GM03348 (cell line): ENCODE results near the gene TEX48.

Experiments used
- DNase-seq: peaks from one replicate; pipeline ENCODE4 v3.0.0; 2012; ENCODE audit warnings: low spot score

The TEX48 gene

DNA sequence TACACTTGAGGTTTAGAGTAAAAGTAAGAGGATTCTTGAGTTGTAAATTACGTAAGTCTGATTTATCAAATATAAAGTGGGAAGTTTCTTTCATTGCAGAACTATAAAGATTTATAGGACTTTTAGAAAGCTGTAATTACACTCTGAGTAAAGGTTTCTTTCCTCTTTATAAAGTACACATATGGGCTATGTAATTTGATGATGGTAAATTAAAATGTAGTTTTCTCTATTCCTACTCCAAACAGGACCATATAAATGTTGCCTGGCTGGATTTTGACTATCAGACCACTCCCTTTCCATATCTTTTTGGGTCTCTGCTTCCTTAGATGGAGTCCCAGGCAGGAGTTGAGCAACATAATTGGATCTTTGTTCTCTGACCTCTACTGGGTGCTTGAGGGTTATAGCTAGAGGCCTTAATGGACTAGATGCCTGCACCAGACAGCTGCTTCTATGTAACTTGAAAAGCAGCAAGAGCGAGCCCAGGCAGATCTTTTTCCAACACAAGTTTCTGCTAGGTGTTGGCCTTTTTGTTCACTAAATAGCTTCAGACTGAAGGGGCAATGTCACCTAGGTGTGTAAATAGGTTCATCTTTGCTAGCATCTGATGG, 11.4 kb upstream of the TEX48 start:
- DNase-seq: no peak

DNA sequence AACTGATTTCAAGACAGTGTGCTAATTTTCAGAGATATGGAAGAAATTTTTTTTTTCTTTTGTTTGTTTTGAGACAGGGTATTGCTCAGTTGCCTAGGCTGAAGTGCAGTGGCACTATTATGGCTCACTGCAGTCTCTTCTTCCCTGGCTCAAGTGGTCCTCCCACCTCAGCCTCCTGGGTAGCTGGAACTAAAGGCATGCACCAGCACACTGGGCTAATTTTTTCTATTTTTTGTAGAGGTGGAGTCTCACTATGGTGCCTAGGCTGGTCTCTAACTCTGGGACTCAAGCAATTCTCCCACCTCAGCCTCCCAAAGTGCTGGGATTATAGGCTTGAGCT, 9.9 kb upstream of the TEX48 start:
- DNase-seq: no peak

DNA sequence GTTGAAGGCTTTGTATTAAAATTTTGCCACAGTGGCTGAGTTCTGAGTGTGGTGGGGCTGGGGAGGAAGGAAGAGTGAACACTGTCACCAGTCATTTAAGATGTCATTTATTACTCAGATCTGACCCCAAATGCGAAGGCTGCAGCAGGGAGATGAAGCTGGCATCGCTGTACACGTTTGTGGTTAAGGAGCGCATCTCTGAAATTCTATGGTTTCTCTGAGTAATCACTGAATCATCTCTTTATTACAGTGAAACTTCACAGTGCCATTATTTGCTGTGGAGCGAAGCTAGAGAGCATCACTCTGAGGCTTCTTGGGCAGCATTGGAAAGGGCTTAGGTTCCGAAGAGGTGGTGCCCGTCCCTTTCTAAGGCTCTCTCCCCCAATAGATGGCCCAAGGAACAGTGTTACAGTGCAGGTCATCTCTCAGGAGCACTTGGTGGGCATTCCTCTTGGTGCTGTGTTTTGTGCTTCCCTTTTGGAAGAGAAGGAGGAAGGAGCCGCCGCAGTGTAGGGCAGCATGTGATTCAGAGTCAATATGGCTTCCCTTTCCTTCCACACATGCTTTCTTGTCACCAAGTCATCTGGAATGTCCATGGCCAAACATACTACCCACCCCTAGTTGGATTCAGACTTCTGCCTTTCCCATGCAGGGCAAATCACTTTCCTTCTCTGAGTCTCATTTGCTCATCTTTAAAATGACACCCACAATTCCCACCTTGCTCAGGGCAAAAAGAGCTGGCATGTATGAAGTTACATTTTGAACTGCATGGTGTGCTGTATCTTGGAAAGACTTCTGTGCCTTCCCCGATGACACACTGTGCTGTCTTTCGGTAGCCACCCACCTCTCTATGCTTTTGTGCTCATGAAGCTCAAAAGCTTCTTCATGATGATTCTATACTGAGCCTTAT, 9.3 kb upstream of the TEX48 start:
- DNase-seq: peak; percentile 83

DNA sequence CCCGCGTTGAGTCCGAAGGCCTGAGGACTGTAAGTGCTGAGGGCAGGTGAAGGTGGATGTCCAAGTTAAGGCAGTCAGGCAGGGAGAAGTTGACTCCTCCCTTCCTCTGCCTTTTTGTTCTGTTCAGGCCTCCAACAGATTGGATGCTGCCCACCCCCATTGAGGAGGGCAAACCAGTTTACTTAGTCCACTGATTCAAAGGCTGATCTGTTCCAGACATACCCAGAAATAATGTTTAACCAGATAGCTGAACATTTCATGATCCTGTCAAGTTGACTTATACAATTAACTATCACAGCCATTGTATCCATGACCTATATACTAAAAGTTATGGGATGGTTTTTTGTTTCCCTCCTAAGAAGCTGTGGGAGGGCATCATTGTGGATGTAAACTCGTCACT, 8.3 kb upstream of the TEX48 start:
- DNase-seq: no peak

DNA sequence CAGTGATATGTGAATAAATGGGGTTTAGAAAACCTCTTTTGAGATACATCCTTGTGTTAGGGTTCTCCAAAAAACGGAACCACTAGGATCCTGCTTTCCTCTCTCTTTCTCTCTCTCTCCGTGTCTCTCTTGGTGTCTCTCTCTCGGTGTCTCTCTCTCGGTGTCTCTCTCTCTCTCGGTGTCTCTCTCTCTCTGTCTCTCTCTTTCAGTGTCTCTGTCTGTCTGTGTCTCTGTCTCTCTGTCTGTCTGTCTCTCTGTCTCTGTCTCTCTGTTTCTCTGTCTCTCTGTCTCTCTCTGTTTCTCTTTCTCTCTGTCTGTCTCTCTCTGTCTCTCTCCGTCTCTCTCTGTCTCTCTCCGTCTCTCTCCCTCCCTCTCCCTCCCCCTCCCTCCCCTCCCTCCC, 7.8 kb upstream of the TEX48 start:
- DNase-seq: no peak

DNA sequence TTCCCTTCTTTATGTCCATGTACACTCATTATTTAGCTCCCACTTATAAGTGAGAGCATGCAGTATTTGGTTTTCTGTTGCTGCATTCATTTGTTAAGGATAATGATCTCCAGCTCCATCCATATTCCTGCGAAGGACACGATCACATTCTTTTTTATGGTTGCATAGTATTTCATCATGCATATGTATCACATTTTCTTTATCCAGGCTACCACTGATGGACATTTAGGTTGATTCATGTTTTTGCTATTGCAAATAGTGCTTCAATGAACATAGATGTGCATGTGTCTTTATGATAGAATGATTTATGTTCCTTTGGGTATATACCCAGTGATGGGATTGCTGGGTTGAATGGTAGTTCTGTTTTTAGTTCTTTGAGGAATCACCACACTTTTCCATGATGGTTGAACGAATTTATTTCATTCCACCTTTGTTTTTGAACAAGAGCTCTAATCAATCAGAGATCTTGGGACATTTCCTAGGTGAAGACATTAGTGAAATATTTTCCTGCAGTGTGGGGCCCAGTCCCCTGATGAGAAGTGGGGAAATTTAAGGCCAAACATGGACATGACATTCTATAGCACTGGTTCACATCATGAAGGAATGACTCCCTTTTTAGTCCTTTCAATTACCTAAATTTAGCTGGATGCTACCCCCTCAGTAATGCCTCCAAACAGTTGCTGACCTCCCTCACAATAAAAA, 7.1 kb upstream of the TEX48 start:
- no peak for DNase-seq

DNA sequence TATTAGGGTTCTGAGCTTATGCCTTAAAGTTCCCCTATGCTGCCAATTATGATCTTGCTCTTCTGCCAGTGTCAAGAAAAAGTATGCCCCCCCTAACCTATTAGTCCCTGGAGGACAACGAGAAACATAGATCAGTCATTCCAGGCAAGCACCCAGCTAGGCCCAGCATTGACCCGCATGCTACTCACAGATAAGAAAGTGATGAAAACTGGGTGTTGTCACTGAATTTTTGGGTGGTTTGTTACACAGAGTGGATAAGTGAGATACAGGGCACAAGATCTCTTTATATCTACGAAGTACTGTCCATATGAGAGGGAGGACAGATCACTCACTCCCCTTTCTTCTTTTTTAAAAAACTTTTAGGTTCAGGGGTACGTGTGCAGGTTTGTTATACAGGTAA, 6.4 kb upstream of the TEX48 start:
- no peak for DNase-seq

DNA sequence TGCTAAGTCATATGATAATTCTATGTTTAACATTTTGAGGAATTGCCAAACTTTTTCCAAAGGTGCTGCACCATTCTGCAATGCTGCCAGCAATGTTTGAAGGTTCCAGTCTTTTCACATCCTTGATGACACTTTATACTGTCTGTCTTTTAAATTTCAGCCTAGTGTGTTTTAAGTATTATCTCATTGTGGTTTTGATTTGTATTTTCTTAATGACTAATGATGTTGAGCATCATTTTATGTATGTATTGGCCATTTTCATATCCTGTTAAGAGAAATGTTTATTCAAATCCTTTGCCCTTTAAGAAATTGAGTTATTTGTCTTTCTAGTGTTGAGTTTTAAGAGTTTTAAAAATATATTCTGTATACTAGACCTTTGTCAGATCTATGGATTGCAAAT, 5.0 kb upstream of the TEX48 start:
- DNase-seq: no peak

DNA sequence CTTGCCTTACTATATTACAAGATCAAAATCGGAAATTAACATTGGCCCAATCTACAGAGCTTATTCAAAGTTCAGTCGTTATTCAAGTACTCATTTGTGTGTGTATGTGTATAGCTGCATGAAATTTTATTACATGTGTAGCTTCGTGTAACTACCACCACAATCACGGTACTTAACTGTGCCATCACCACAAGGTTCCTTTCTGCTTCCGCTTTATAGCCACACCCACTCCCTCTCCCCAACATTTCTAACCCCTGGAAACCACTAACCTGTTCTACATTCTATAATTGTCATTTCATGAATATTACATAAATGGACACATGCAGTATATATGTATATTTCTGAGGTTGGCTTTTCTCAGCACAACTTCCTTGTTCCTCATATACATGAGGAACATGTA, 4.0 kb upstream of the TEX48 start:
- DNase-seq: no peak

DNA sequence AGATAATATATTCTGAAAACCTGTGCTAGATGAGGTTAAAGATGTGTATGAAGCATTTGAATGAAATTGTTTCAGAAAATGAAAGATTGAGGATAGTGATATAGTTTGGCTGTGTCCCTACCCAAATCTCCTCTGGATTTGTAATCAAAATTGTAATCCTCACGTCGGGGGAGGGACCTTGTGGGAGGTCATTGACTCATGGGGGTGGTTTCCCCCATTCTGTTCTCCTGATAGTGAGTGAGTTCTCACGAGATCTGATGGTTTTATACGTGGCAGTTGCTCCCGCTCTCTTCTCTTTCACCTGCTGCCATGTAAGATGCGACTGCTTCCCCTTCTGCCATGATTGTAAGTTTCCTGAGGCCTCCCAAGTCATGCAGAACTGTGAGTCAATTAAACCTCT, 2.0 kb upstream of the TEX48 start:
- DNase-seq: no peak

DNA sequence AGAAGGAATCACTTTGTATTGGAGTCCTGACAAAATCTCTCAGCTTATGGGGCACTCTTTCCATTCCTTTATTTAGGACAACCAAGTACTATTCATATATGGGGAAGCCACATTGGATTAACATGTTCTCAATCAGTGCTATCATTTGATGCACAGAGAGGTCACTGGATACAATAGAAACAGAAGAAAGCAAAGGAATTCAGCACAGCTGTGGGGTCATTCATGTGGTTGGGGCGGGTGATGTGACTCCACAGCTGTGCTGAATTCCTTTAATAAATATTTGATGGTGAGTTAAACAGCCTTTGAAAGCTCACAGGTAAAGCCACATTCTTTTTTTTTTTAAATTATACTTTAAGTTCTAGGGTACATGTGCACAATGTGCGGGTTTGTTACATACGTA, 854 bp upstream of the TEX48 start:
- DNase-seq: no peak

DNA sequence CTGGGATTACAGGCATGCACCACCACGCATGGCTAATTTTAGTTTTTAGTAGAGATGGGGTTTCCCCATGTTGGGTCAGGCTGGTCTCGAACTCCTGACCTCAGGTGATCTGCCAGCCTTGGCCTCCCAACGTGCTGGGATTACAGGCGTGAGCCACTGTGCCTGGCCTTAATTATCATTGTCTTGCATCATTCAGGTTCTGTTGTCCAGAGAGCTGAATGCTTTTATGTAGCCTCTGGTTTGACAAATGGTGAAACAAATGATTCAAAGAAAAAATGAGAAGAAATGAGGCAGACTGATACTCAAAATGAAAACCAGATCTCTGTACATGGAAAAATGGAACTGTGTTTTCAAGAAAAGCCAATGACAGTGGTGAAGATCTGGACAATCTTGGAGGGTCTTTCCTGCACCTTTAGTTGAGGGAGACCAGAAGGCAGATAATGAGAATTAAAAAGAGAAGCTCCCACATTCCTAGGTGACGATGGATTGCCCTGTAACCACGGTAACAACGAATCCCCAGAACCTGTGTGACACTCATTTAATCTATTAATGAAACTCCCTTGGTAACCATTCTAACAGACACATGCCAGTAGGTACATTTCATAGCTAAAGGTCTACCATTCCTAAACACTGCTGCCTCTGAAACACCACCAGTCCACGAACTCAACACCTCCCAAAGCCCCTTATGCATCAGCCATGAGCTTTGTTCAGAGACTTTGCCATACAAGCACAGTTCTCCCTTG, 1.6 kb downstream of the TEX48 start:
- DNase-seq: no peak

DNA sequence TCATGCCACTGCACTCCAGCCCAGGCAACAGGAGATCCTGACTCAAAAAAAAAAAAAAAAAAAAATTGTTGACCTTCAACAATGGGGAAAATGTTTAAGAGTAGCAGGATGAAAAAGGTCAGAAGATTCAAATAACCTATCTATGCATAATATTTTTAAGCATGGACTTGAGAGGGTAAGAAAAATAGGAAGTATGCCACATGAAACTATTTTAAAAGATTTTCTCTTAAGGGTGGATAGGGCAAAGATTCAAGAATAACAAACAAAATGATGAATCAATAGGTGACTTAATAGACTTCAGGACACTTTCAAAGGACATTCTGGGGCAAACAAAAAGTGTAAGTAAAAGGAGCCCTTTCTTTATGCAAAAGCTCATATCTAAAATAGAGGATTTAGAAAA, 3.2 kb downstream of the TEX48 start:
- no peak for DNase-seq

DNA sequence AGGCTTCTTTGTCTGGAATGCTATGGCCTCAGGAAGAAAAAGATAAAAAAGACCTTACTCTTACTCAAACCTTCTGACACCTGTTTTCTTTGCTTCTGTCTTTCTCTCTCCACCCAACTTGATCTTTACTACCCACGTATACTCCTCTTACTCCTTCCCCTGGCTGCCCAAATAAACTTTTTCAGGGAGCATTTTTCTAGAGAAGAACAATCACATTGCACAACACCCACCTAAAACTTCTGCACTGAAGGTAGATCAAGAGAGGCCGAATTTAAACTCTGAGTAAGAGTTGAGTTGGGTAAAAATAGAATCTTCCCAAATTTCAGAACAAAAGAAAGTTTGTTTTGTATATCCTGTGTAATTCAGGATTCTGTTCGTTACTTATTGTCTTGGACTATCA, 3.9 kb downstream of the TEX48 start:
- no peak for DNase-seq

DNA sequence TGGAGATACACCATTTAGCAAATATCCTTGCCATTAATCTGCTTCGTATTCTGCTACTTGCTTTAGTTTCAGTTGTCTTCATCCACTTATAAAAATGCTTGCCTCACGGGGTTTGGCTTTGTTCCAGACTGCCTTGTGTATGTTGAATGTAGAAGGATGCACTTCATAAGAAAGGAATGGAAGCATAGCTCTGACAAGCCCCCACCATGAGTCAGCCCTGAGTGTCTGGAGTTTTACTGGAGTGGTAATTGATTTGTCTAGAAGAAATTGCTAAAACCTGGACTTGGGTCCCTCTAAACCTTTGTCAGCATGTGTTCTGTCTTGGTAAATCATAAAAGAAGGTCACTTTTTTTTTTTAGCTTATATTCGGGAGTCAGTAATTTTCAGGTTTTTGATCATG, 4.6 kb downstream of the TEX48 start:
- peak; percentile 92 for DNase-seq

DNA sequence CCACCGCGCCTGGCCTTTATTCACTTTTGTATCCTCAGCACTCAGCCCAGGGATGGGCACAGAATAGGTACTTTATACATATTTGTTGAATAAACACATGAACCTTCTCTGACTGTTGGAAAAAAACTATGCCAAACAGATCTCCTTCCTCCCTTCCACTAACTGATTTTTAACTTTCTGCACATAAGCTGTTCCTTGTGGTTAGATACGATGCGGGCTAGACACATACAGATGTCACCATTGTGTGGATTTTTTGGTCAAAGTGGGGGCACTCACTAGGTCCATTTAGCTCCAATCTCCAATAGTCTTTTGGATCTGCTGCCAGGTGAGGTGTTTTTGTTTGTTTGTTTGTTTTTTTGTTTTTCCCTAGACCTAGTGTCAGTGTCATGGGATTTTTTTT, 5.1 kb downstream of the TEX48 start:
- no peak for DNase-seq

DNA sequence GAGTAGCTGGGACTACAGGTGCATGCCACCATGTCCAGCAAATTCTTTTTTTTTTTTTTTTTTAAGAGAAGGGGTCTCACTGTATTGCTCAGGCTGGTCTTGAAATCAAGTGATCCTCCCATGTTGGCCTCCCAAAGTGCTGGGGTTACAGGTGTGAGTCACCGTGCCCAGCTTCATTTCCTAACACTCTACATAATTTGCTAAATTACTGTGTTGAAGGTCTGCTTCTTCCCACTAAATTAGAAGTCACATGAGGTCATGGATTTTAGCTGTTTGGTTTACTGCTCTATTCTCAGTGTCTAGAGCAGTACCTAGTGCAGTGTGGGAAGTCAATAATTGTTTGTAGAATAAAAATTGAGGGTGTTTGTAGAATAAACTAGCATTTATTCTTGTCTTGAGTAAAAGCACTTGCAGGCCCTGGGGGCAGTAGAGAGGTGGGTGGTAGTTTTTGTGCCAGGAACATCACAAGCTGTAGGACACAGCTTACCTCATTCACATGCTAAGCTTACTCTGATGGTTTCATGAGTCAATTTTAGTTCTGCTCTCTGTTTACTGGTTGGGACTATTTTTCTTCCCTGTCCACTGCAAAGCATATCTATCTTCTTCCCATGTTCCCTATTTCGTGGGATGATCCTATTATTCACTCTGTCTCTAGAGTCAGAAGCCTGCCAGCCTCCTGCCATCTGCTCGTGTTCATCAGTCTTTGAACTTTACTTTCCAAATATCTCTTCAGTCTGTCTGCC, 7.0 kb downstream of the TEX48 start:
- no peak for DNase-seq

DNA sequence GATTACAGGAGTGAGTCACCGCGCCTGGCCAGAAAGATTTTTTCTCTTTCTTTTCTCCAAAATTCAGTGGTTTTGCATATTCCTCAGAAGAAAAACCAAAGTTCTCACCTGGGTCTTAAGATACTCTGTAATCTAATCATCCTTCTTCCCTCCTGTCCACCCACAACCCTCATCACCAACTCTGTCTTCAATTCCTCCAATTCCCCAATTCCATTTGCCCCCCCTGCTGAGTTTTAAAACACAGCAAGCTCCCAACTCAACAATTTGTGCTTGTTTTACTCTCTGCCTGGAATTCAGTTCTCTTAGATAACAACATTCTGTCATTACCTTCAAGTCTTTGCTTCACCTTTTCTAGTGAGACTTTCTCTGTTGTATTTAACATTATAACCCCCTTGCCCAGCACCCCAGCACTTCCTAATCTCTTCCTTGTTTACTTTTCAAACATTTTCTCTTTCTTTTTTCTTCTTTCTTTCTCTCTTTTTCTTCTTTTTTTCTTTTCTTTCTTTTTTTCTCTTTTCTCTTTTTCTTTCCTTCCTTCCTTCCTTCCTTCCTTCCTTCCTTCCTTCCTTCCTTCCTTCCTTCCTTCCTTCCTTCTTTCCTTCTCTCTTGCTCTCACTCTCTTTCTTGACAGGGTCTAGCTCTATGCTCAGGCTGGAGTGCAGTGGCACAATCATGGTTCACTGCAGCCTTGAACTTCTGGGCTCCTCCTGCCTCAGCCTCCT, 7.8 kb downstream of the TEX48 start:
- no peak for DNase-seq

DNA sequence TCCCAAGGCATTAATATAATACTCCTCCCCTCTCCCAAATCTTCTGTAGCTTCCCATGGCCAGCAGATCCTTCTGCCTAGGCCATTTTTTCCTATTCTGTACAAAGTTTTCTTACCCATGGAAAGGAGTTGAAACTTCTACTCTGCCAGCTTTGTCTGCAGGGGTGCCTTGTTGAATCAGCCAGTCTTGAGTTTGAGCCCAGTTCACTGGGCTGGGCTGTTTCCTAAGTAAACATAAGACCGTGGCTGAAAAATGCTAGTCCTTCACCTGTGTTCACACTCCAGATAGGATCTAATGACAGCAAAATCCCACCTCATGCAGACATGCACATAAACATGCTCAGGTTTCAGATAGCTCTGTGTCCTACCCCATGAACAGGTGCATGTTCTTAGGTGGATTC, 10.4 kb downstream of the TEX48 start:
- DNase-seq: no peak

DNA sequence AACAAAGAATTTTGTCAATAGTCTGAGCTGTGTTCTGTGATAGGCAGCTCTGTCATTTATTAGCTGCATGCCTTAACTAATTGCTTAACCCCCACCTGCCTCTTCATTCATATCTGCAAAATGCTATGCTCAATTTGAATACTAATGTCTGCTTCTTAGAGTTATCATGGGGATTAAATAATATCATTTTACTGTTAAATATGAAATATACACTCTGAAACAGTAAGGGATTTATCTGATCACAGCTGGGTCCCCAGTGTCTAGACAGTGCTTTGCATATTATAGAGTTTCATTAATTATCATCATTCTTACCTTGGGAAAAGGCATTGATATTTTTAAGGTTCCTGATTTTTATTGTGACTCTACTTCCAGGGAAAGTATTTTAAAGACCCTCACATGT, 12.0 kb downstream of the TEX48 start:
- DNase-seq: no peak

DNA sequence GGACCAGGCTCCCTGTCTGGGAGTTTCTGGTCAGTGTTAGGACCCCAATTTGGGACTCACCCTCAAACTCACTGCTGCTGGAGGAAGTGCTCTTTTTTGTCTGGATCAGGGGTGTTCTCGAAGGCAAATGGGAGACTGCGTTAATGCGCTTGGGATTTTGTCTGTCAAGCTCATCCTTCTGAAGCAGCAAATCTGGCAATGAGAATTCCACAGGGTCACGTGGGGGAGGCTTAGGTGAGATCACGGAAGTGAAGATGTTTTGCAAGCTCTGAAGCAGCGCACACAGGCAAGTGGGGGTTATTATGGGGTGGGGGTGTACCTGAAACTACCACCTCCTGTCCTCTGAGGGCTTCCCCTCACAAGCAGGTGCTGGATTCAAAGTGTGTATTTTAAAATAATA, 13.8 kb downstream of the TEX48 start:
- DNase-seq: no peak
